Middle frontal gyrus (tissue), 1 donor: ENCODE data around the gene PRKCE.

ENCODE experiments used
- DNase-seq: peaks from one replicate; pipeline ENCODE4 v3.0.0-alpha.2; 2015; ENCODE audit warnings: low spot score; ENCODE audit errors: extremely low spot score

PRKCE gene

GRCh38 chr2:45723857-45724256 lies 72.4 kb downstream of the PRKCE start:
- DNase-seq: no peak

DNA sequence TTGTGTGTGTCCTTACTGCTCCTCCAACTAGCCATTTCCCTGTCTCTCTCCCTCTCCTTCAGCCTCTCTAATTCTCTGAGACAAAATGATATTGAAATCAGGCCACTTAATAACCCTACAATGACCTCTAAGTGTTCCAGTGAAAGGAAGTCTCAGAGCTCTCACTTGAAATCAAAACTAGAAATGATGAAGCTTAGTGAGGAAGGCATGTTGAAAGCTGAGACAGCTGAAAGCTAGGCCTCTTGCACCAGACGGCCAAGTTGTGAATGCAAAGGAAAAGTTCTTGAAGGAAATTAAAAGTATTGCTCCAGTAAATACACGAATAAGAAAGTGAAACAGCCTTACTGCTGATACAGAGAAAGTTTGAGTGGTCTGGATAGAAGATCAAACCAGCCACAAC lies 72.9 kb downstream of the PRKCE start:
- DNase-seq: no peak

DNA sequence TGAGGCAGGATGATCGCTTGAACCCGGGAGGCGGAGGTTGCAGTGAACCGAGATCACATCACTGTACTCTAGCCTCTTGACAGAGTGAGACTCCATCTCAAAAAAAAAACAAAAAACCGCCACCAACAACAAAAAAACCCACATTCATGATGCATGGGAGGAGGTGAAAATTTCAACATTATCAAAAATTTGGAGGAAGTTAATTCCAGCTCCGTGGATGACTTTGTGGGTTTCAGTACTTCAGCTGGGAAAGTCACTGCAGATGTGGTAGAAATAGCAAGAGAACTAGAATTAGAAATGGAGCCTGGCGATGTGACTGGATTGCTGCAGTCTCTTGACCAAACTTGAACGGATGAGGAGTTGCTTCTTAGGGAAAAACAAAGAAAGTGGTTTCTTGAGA lies 74.3 kb downstream of the PRKCE start:
- DNase-seq: no peak

DNA sequence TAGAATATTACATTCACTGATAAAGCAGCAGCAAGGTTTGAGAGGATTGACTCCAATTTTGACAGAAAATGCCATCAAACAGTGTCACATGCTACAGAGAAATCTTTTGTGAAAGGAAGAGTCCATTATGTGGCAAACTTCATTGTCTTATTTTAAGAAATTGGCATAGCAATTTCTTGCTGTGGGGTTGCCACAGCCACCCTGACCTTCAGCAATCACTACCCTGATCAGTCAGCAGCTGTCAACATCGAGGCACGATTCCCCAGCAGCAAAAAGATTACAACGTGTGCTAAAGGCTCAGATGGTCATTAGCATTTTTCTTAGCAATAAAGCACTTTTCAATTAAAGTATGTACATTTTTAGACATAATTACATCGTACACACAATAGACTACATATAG lies 74.7 kb downstream of the PRKCE start:
- DNase-seq: no peak

GRCh38 chr2:45728458-45728942 lies 77.0 kb downstream of the PRKCE start:
- no peak for DNase-seq

DNA sequence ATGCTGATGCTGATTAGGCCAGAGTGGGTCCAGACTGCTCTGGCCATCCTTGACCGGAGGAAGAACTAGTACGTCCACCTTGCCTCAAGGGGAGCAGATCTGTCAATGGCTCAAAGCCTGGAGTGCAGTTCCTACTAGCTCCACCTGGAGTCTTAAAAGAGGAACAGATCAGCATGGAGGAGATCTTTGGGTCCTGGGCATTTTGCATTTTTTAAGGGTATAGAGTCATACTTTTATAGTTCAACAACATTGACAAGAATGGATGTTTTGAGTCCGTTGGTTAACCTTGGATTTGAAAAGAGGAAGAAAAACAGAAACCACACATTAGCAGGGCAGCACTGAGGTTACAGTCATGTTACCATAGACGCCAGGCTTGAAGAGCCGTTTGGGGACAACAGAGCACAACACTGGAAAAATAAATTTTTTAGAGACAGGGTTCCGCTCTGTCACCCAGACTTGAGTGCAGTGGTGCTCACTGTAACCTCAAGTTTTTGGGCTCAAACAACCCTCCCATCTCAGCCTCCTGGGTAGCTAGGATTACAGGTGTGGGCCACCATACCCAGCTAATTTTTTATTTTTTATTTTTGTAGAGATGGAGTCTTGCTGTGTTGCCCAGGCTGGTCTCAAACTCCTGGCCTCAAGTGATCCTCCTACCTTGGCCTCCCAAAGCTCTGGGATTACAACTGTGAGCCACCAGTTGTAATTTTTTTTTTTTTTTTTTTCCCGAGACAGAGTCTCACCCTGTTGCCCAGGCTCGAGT lies 78.5 kb downstream of the PRKCE start:
- DNase-seq: no peak

DNA sequence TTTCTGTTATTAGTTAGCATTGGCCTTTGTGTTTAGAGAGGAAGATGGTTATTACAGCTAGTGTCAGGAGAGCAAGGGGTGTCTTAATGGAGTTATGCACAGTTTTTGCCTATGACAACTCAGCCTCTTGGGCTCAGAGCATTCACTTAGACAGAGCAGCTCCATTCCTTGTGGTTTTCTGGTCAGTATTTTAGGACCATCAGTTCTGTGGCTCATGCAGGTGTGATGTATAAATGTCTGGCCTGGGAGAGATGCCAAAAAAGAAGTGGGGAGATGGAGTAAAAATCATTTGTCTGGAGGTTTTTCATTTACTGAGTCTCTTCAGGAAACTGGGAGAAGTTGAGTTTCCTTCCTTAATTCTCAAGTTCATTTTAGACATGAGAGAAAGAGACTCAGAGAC lies 79.7 kb downstream of the PRKCE start:
- no peak for DNase-seq

- DNase-seq: no peak
These were observed 81.0 kb downstream of the PRKCE start for GRCh38 chr2:45732436-45732835.

DNA sequence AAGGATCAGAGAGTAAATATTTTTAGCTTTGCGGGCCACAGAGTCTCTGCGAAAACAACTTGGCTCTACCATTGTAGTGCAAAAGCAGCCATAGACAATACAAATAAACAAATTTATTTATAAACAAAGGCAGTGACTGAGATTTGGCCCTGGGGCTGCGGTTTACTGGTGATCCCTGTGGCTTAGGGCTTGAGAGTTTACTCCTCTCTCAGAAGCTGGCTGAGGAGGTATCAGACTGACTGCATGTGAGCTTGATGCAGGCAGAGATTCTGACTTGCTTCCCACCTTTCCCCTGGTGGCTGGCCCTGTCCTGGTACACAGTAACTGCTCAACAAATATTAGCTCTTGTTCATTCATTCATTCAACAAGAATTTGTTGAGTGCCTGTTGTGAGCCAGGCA lies 81.5 kb downstream of the PRKCE start:
- no peak for DNase-seq

DNA sequence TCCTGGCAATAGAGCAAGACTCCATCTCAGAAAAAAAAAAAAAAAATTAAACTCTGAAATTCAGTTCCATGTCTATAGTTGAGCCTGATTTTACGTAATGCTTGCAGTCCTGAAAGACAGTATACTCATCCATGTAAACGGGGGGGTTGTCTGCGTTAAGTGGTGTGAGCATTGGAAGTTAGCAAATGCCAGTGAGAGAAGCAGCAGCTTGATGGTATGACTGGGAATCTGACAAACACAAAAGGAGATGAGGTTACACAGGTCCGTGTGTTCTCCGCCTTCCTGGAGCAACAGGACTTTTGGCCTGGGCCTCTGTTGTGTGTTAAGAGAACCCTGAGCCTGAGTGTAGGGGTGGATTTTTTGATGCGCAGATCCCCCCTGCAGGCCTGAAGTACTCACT lies 82.9 kb downstream of the PRKCE start:
- no peak for DNase-seq

DNA sequence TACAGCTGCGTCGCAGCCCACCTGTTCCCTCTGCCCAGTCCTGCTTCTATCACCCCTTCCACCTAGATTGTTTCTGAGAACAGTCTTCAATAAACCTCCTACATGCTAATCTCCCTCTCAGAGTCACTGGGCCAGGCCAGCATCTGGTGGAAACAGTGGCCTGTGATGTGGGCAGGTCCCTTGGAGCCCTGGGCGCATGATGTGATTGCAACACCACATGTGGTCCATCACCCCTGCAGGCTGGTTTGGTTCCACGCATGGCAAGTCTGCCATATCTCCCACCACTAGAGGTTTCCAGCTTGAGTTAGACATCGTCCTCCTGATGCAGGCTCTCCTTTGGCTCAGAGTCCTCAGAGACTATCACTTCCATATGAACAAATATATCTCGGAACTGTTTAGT lies 83.5 kb downstream of the PRKCE start:
- DNase-seq: no peak

DNA sequence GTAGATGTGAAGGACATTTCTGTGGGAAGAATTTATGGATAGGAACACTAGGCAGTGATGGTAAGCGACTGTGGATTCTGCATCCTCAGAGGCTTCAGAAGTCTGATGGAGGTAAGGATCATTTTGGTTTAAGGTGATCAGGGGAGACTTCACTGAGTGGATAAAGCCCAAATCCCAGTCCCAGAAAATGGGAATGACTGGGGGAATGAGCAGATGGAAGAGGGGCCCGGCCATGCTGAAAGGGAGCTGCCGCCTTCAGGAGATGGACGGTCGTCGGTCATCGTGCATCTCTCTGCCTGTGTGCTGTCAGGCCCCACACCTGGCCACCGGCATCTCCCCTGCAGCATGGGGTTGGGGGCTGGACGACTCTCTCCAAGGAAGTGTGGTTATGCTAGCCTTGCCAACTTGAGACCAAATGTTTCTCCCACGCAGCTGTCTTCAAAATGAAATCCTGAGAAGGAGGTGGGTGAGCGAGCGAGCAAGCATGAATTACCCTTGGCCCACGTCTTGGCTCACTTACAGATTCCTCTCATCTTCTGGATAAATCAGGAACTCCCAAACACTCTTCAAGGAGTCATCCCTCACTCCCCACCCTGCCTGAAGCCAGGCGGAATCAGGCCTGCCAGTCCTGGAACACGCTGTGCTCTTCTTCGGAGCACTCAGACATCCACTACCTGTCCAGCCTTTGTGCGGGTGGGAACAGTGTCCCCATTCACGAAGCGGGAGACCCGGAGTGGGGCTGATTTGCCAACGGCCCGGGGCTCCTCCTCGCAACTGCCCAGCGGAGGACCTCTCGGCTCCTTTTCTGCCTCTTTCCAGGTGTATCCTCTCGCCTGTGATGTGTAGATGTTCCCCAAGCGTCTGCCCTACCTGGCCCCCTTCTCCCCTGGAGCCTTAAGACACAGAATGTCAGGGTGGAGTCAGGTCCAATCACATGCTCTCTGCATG lies 85.6 kb downstream of the PRKCE start:
- DNase-seq: peak; percentile 59

- no peak for DNase-seq
These were observed 88.5 kb downstream of the PRKCE start for GRCh38 chr2:45739796-45740485.

DNA sequence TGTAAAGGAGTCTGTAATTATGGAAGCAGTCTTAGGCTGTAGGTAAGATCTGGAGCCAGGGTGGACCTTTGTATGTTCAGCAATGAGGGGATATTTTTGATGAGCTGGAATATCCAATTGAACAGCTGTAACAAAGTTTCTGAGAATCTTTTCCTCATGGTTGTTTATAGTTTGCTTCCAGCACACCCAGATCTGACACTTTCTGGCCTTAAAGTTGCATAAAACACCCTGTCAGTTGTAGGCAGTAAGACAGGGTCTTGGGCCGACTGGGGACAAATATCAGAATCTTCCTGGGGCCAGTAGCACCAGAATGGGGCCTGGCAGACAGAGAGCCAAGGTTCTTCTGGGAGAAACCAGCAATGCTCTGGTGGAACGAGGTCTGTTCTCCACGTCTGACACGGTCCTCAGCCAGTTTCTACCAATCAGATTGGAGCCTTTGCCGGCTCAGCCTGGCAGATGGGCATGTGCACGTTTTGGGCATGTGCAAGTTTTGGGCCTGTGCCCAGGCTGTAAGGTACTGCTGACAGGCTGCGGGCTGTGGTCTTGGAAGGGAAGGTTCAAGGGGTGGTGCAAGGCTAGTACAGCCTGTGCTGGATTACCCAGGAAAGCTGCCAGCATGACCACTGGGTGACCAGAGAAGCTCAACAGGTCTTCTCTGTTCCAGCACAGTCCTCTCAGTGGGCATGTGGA lies 89.8 kb downstream of the PRKCE start:
- DNase-seq: no peak

GRCh38 chr2:45743531-45744396 lies 92.3 kb downstream of the PRKCE start:
- no peak for DNase-seq

GRCh38 chr2:45745231-45745630 lies 93.8 kb downstream of the PRKCE start:
- DNase-seq: no peak

DNA sequence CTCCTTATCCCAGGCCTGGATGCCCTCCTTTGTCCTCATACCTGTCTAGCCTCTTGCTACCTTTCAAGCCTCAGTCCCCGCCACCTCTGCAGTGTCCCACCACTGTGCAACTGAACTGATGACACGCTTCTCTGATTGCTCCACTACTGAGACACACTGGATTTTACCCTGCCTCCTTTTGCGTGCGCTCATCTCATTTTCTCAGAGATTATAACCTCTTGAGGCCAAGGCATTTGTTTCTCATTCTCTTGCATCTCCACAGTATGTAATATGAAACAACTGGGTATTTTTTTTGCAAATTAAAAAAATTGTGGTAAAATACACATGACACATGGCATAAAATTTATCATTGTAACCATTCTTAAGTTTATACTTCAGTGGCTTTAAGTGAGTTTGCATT lies 95.4 kb downstream of the PRKCE start:
- DNase-seq: no peak

DNA sequence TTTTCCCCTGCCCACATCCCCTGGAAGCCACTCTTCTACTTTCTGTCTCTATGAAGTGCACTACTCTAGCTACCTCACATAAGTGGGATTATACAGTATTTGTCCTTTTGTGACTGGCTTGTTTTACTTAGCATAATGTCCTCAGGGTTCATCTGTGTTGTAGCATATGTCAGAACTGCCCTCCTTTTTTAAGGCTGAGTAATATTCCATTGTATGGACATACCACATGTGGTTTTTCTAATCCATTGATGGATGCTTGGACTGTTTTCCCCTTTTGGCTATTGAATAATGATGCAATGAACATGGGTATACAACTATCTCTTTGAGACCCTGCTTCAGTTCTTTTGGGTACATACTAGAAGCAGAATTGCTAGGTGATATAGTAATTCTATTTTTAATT lies 95.9 kb downstream of the PRKCE start:
- no peak for DNase-seq

DNA sequence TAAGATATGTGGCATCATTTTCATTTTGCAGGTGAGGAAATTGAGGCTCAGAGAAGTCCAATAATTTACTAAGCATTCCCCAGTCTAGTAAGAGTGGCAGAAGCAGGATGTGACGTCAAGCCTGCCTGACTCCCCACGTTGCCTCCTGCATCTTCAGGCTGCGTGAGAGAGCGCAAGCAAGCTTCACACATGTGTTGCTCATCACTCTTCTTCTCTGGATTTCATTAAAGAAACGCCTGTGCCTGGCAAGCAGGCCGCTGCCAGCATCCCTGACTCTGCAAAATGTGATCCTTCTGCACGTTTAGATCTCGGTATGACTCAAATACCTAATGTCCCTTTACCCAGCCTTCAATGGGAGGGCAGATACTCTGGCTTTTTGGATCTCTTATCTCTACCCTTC lies 96.8 kb downstream of the PRKCE start:
- DNase-seq: peak; percentile 44

DNA sequence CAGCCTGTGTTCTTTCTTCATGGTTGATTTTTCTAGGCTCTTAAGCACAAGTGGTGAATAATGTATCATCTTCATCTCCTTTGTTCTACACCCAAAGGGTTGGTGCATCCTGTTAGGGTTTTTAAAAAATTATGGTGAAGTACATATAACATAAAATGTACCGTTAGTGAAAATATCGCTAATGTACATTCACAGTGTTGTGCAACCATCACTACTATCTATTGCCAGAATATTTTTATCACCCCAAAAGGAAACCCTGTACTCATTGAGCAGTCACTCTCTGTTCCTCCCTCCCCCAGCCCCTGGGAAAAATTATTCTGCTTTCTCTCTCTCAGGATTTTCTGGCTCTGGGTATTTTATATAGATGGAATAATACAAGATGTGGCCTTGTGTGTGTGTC lies 98.5 kb downstream of the PRKCE start:
- DNase-seq: no peak
